GM21367 (cell line): ENCODE measurements around the gene SRL.
"Not testable (repeated sequence)": the region's sequence is repeated elsewhere in the genome, so short reads cannot be mapped to it uniquely, and the experiment has no call there.

Source experiments
- ATAC-seq: cut with Tn5 transposase; IDR thresholded peaks from one replicate; pipeline ENCODE4 v1.9.1; 2021; ENCODE audit not compliant: unreplicated experiment

Gene SRL

GRCh38 chr16:4166821-4167220 is 75.1 kb downstream of the SRL start:
- ATAC-seq: no peak

GRCh38 chr16:4160658-4161430 is 81.0 kb downstream of the SRL start:
- no peak for ATAC-seq

- no peak for ATAC-seq
These were observed 82.2 kb downstream of the SRL start for GRCh38 chr16:4159726-4160125.

GRCh38 chr16:4158143-4159093 is 83.5 kb downstream of the SRL start:
- ATAC-seq: no peak

- ATAC-seq: no peak
These were observed 84.5 kb downstream of the SRL start for GRCh38 chr16:4157376-4157825.

GRCh38 chr16:4156503-4156902 is 85.4 kb downstream of the SRL start:
- ATAC-seq: not testable (repeated sequence)

GRCh38 chr16:4153364-4153763 is 88.5 kb downstream of the SRL start:
- ATAC-seq: not testable (repeated sequence)

GRCh38 chr16:4152267-4152666 is 89.6 kb downstream of the SRL start:
- no peak for ATAC-seq

GRCh38 chr16:4147236-4147635 is 94.6 kb downstream of the SRL start:
- no peak for ATAC-seq

GRCh38 chr16:4142268-4142667 is 99.6 kb downstream of the SRL start:
- ATAC-seq: no peak

- ATAC-seq: no peak
These were observed 100.3 kb downstream of the SRL start for GRCh38 chr16:4141604-4142003.

- ATAC-seq: no peak
These were observed 101.2 kb downstream of the SRL start for GRCh38 chr16:4140652-4141051.

- ATAC-seq: no peak
These were observed 101.9 kb downstream of the SRL start for GRCh38 chr16:4139968-4140367.
